ENCODE results near the gene PPP1R15B. TPM values are rescaled to one million over a fixed set of nuclear protein-coding genes. Genes with fewer than 3 reads are reported as not detected.
"Not testable (repeated sequence)": the region's sequence is repeated elsewhere in the genome, so short reads cannot be mapped to it uniquely, and the experiment has no call there.

The PPP1R15B gene
- total RNA-seq, 2 experiments from 2014 or later = 63.8 to 64.6 TPM

DNA sequence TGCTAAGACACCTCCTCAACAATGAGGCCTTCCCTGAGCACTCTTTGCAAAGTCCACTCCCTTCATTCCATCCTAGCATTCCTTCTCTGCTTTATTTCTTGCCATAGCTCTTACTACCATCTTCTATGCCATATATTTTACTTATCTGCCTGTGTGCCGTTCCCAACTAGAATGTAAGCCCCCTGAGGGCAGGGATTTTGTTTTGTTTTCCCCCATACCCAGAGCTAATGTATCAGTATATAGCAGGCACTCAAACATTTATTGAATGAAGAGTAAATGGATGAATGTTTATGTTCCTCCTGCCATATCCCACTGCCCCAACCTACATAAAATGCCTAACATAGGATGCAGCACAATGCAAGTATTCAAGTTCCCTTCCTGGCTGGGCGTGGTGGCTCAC lies 14.9 kb upstream of the PPP1R15B start:
- TF ChIP-seq, protein P1, sequence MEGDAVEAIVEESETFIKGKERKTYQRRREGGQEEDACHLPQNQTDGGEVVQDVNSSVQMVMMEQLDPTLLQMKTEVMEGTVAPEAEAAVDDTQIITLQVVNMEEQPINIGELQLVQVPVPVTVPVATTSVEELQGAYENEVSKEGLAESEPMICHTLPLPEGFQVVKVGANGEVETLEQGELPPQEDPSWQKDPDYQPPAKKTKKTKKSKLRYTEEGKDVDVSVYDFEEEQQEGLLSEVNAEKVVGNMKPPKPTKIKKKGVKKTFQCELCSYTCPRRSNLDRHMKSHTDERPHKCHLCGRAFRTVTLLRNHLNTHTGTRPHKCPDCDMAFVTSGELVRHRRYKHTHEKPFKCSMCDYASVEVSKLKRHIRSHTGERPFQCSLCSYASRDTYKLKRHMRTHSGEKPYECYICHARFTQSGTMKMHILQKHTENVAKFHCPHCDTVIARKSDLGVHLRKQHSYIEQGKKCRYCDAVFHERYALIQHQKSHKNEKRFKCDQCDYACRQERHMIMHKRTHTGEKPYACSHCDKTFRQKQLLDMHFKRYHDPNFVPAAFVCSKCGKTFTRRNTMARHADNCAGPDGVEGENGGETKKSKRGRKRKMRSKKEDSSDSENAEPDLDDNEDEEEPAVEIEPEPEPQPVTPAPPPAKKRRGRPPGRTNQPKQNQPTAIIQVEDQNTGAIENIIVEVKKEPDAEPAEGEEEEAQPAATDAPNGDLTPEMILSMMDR (IDR thresholded peaks at IDR 0.05) = no peak
- Mint-ChIP-seq H3K27ac (no peak overlapping the region), H3K36me3 (ENCODE audit: low read depth) (peaks cover 14% of the 10 kb centered on the region), H3K27me3 (no peaks in the 10 kb centered on the region), H3K4me3 (no peak overlapping the region), H3K4me1 (ENCODE audit: low read depth) (peaks cover 3% of the 10 kb centered on the region), H3K9me3 (no peaks in the 10 kb centered on the region)
- ATAC-seq (no peak), DNase-seq (no peak)
- intact Hi-C loops (cut with micrococcal nuclease) = no loop called here
- POLR2A ChIA-PET = no interaction called here
- CTCF ChIA-PET = interaction anchor here (1.2 to 1.5 kb wide), 3 partner anchors 20 to 264 kb away, joined by 3 to 5 read pairs (median 3); no protein-coding TSS in a partner anchor

GRCh38 chr1:204426035-204426436 lies 14.4 kb upstream of the PPP1R15B start:
- ChIA-PET POLR2A (interaction anchor here (1.7 kb wide), 1 partner anchor 18 kb away, joined by 4 read pairs; no protein-coding TSS in a partner anchor), CTCF (interaction anchor here (1.2 to 1.5 kb wide), 4 partner anchors 21 to 263 kb away, joined by 3 to 5 read pairs (median 3); no protein-coding TSS in a partner anchor)
- no peaks in the 10 kb centered on the region for H3K4me1 Mint-ChIP-seq (ENCODE audit: low read depth)
- H3K4me3 Mint-ChIP-seq = no peak overlapping the region
- TF ChIP-seq, protein P1 (IDR thresholded peaks at IDR 0.05) = no peak
- no peaks in the 10 kb centered on the region for H3K27me3 Mint-ChIP-seq
- ATAC-seq (peak; percentile 47), DNase-seq (no peak)
- no peaks in the 10 kb centered on the region for H3K9me3 Mint-ChIP-seq
- intact Hi-C loops (cut with micrococcal nuclease) = no loop called here
- H3K36me3 Mint-ChIP-seq (ENCODE audit: low read depth) = peaks cover 10% of the 10 kb centered on the region
- no peak overlapping the region for H3K27ac Mint-ChIP-seq

DNA sequence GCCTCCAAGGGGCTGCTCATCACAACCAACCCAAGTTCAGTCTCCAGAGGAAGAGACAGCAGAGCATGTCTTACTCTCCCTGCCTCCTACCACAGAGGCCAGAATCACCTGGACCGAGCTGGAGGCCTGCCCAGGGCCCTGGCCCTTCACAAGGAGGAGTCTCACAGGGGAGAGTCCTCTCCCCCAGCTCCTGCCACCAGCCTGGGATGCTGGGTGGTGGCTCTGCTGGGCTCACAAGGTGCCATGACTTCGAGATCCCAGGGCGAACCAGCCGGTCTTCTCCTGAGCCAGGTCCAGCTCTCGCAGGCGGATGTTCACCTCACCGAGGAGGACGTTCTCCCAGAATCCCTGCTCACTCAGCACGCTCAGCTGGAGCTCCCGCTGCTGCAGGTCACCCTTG lies 13.0 kb upstream of the PPP1R15B start:
- intact Hi-C loops (cut with micrococcal nuclease) = no loop called here
- ChIA-PET CTCF (interaction anchor here (1.0 to 1.5 kb wide), 3 partner anchors 10 to 79 kb away, joined by 3 to 8 read pairs (median 5); no protein-coding TSS in a partner anchor), POLR2A (interaction anchor here (0.6 to 1.7 kb wide), 2 partner anchors 19 to 61 kb away, joined by 3 to 4 read pairs; no protein-coding TSS in a partner anchor)
- TF ChIP-seq, protein P1 (IDR thresholded peaks at IDR 0.05) = no peak
- DNase-seq (no peak), ATAC-seq (no peak)
- Mint-ChIP-seq H3K4me1 (ENCODE audit: low read depth) (peaks cover 7% of the 10 kb centered on the region), H3K27ac (no peak overlapping the region), H3K36me3 (ENCODE audit: low read depth) (peaks cover 8% of the 10 kb centered on the region), H3K9me3 (no peaks in the 10 kb centered on the region), H3K4me3 (no peak overlapping the region), H3K27me3 (no peaks in the 10 kb centered on the region)

- CTCF ChIA-PET = interaction anchor here (1.0 to 1.7 kb wide), 4 partner anchors 9 to 81 kb away, joined by 4 to 10 read pairs (median 8); no protein-coding TSS in a partner anchor
- H3K9me3 Mint-ChIP-seq; H3K27me3 Mint-ChIP-seq; ATAC-seq; H3K36me3 Mint-ChIP-seq (ENCODE audit: low read depth); H3K4me3 Mint-ChIP-seq; H3K27ac Mint-ChIP-seq; intact Hi-C loops (cut with micrococcal nuclease); DNase-seq: not testable (repeated sequence)
- peaks cover 26% of the 10 kb centered on the region for H3K4me1 Mint-ChIP-seq (ENCODE audit: low read depth)
- POLR2A ChIA-PET = interaction anchor here (1.2 kb wide), 1 partner anchor 71 kb away, joined by 3 read pairs; no protein-coding TSS in a partner anchor
Measured at GRCh38 chr1:204422061-204422705, 10.6 kb upstream of the PPP1R15B start.

DNA sequence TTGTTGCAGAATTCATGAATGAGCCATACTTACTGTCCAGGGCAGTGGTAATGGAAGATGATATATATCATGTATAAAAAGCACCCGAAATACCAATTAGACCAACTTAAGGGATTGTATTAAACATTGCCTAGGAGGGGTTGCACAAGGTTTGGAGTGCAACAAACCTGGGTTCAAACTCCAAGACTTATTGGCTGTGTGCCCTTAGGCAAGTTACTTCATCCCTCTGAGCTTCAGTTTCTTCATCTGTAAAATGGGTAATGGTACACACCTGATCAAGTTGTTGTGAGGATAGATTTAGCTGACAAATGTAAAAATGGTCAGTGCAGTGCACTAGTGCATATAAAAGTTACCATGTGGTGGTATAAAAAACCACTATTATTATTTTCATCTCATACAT lies 9.8 kb upstream of the PPP1R15B start:
- TF ChIP-seq, protein P1 (IDR thresholded peaks at IDR 0.05) = no peak
- CTCF ChIA-PET = interaction anchor here (1.4 kb wide), 1 partner anchor 10 kb away, joined by 8 read pairs; no protein-coding TSS in a partner anchor
- no peak for DNase-seq
- Mint-ChIP-seq H3K27ac (no peak overlapping the region), H3K4me1 (ENCODE audit: low read depth) (peaks cover 29% of the 10 kb centered on the region), H3K9me3 (no peaks in the 10 kb centered on the region), H3K4me3 (no peak overlapping the region), H3K27me3 (no peaks in the 10 kb centered on the region), H3K36me3 (ENCODE audit: low read depth) (peaks cover 6% of the 10 kb centered on the region)
- POLR2A ChIA-PET = no interaction called here
- intact Hi-C loops (cut with micrococcal nuclease) = no loop called here
- ATAC-seq = no peak
